Activated CD8-positive, alpha-beta memory T cell treated with anti-CD3 and anti-CD28 coated beads, Interleukin-2, amount 50 U/mL, for 1 hour (primary cell): ENCODE results near the gene DLD.

ENCODE experiments used
- DNase-seq: peaks from one replicate; pipeline ENCODE4 v3.0.0-alpha.2; 2020; ENCODE audit errors: extremely low read depth

Gene DLD

DNA sequence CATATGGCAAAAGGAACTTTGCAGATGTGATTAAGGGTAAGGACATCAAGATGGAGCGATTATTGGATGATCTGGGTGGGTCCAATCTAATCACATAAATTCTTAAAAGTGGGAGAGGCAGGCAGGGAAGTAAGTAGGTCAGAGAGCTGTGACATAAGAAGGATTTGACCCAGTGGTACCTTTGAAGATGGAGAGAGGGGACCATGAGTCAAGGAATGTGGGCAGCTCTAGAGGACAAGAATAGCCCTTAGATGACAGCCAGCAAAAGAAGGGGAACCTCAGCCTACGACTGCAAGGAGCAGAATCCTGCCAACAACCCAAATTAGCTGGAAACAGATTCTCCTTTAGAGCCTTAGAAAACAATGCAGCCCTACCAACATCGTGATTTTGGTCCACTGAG, 77.5 kb downstream of the DLD start:
- no peak for DNase-seq

DNA sequence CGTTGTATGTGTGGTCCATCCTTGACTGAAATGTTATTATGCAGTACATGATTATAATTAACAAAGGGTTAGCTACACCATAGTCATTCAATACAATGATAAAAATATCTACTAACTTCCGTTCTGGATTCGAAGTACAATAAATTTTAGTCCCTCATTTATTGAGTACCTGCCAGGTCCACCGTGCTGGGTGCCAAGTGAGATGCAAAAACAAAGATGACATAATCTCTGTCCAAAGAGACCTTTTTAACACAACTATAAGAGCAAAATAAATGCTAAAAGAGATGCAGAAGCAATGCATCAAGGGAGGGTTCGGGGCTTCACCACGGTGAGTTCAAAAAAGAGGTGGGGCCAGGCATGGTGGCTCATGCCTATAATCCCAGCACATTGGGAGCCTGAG, 78.9 kb downstream of the DLD start:
- DNase-seq: no peak
